Measurements from ENCODE around the gene SEMA4D.

Gene SEMA4D, protein sequence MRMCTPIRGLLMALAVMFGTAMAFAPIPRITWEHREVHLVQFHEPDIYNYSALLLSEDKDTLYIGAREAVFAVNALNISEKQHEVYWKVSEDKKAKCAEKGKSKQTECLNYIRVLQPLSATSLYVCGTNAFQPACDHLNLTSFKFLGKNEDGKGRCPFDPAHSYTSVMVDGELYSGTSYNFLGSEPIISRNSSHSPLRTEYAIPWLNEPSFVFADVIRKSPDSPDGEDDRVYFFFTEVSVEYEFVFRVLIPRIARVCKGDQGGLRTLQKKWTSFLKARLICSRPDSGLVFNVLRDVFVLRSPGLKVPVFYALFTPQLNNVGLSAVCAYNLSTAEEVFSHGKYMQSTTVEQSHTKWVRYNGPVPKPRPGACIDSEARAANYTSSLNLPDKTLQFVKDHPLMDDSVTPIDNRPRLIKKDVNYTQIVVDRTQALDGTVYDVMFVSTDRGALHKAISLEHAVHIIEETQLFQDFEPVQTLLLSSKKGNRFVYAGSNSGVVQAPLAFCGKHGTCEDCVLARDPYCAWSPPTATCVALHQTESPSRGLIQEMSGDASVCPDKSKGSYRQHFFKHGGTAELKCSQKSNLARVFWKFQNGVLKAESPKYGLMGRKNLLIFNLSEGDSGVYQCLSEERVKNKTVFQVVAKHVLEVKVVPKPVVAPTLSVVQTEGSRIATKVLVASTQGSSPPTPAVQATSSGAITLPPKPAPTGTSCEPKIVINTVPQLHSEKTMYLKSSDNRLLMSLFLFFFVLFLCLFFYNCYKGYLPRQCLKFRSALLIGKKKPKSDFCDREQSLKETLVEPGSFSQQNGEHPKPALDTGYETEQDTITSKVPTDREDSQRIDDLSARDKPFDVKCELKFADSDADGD

DNA sequence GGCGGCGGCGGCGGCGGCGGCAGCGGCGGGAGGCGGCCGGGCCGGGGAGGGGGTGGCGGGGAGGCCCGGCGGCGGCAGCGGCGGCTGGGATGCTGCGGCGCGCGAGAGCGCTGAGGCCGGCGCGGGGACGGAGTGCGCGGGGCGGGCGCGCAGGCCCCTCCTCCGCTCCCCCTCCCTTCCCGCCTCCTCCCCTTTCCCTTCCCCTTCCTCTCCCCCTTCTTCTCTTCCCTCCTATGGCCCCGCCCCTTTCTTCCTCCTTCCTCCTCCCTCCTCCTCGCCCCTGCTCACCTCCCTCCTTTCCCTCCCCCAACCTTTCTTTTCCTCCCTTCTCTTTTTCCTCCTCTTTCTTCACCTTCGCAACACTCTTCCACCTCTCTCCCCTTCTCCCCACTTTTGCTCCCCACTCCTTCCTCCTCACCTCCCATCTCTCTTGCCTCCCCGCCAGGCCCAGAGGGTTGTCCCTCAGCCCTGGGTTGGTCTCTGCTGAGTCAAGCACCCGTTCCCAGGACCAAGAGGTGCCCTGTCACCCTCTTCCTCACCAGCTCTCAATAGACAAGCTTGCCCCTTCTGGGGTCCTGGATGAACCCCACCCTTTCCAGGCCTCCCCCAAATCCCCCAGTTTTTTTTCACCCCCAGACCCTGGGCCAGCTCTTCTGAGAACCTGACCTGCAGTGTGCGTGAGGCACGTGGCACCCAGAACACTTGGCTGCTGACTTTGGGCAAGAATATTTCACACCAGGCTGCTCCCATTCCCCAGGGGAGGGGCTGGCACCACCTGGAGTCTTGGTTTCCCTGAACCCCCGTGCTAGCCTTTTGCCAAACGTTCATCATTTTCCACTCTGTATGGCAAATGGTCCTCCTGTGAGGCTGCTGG, at the start of gene SEMA4D:
TSS of gene SEMA4D (minus strand) at position 136 of the 874 bp plus-strand sequence. CDS start 92,657 bp downstream, outside the sequence.
- DNase-seq (peak; percentile 90), ATAC-seq (ENCODE audit: insufficient read depth, low read depth) (peak; percentile 32)
- Histone ChIP-seq H3K4me3 (ENCODE audit: low read depth in 1 of 2, low read length in 2 of 2) (peak within 1 kb of the TSS; percentile 85), H2AFZ (ENCODE audit: low read depth, low read length) (peak within 1 kb of the TSS; percentile 63), H3K4me1 (ENCODE audit: insufficient read depth, low read length) (peaks cover 90% of the 10 kb centered on the region), H3K27ac (ENCODE audit: low read length) (peak within 1 kb of the TSS; percentile 97), H3K9ac (ENCODE audit: low read depth, low read length) (peak within 1 kb of the TSS; percentile 88), H3K36me3 (ENCODE audit: insufficient read depth, low read length) (peaks cover 29% of the 10 kb centered on the region), H4K20me1 (ENCODE audit: insufficient read depth, low read length) (peaks cover 38% of the 10 kb centered on the region), H3K27me3 (ENCODE audit: insufficient read depth, low read length, poor library complexity) (no peaks in the 10 kb centered on the region), H3K79me2 (ENCODE audit: insufficient read depth, low read length) (peaks cover 51% of the 10 kb centered on the region), H3K9me3 (ENCODE audit: insufficient read depth, low read length, severe bottlenecking) (no peaks in the 10 kb centered on the region), H3K4me2 (ENCODE audit: insufficient read depth, low read length) (peak within 1 kb of the TSS; percentile 95)
- TF ChIP-seq, protein P1, sequence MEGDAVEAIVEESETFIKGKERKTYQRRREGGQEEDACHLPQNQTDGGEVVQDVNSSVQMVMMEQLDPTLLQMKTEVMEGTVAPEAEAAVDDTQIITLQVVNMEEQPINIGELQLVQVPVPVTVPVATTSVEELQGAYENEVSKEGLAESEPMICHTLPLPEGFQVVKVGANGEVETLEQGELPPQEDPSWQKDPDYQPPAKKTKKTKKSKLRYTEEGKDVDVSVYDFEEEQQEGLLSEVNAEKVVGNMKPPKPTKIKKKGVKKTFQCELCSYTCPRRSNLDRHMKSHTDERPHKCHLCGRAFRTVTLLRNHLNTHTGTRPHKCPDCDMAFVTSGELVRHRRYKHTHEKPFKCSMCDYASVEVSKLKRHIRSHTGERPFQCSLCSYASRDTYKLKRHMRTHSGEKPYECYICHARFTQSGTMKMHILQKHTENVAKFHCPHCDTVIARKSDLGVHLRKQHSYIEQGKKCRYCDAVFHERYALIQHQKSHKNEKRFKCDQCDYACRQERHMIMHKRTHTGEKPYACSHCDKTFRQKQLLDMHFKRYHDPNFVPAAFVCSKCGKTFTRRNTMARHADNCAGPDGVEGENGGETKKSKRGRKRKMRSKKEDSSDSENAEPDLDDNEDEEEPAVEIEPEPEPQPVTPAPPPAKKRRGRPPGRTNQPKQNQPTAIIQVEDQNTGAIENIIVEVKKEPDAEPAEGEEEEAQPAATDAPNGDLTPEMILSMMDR (IDR thresholded peaks at IDR 0.05; ENCODE audit: borderline replicate concordance, extremely low read depth, low read length, poor library complexity, severe bottlenecking), result no peak

DNA sequence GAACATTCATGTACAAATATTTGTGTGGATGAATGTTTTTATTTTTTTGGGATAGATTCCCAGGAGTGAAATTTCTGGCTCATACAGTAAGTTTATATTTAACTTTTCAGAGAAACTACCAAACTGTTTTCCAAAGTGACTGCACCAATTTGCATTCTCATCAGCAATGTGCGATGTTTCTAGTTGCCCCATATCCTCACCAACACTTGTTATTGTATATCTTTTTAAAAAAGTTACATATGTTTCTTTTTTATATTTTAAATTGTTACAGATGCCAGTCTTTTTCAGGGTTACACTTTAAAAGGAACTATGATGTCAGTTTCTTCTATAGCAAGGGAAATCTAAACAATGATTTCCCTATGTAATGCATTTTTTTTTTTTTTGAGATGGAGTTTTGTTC, 49.1 kb upstream of the SEMA4D start:
- peaks cover 33% of the 10 kb centered on the region for H3K4me1 ChIP-seq (ENCODE audit: insufficient read depth, low read length)
- H4K20me1 ChIP-seq (ENCODE audit: insufficient read depth, low read length), result no peaks in the 10 kb centered on the region
- H3K4me2 ChIP-seq (ENCODE audit: insufficient read depth, low read length), result no peak overlapping the region
- DNase-seq (no peak), ATAC-seq (ENCODE audit: insufficient read depth, low read depth) (no peak)
- H3K36me3 ChIP-seq (ENCODE audit: insufficient read depth, low read length), result no peaks in the 10 kb centered on the region
- H3K9me3 ChIP-seq (ENCODE audit: insufficient read depth, low read length, severe bottlenecking), result peaks cover 16% of the 10 kb centered on the region
- H3K9ac ChIP-seq (ENCODE audit: low read depth, low read length), result no peak overlapping the region
- TF ChIP-seq, protein P1 (IDR thresholded peaks at IDR 0.05; ENCODE audit: borderline replicate concordance, extremely low read depth, low read length, poor library complexity, severe bottlenecking), result no peak
- no peak for TF ChIP-seq EZH2 (IDR thresholded peaks at IDR 0.05; ENCODE audit: borderline replicate concordance, low read depth, low read length, severe bottlenecking)
- H2AFZ ChIP-seq (ENCODE audit: low read depth, low read length), result no peak overlapping the region
- H3K27ac ChIP-seq (ENCODE audit: low read length), result no peak overlapping the region
- H3K79me2 ChIP-seq (ENCODE audit: insufficient read depth, low read length), result 0 out of 2 replicates have a peak, but pooled peaks cover 6% of the 10 kb centered on the region
- H3K4me3 ChIP-seq (ENCODE audit: low read depth in 1 of 2, low read length in 2 of 2), result no peak overlapping the region
- H3K27me3 ChIP-seq (ENCODE audit: insufficient read depth, low read length, poor library complexity), result no peaks in the 10 kb centered on the region

DNA sequence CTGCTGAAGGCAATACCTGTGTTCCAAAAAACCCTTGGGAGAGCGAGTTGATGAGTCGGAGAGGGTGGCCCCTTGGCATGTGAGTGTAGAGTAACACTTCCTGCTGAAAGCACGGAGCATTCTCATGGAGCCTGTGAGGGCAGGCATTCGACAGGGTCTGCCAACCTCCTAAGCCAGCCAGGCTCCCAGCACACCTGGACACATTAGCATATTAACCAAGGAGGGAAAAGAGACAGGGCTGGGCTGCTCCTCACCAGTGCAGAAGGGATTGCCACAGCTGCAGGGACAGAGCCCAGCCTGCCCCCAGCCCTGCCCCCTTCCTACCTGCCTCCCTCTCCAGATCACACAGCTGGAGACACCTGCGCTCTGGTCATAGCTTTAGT, 46.4 kb upstream of the SEMA4D start:
- Histone ChIP-seq H2AFZ (ENCODE audit: low read depth, low read length) (no peak overlapping the region), H3K9ac (ENCODE audit: low read depth, low read length) (no peak overlapping the region), H3K4me2 (ENCODE audit: insufficient read depth, low read length) (no peak overlapping the region), H3K79me2 (ENCODE audit: insufficient read depth, low read length) (peaks cover 6% of the 10 kb centered on the region; the same call in 1 of the 2 replicates), H3K27ac (ENCODE audit: low read length) (peak overlapping the region; percentile 24; the same call in 1 of the 2 replicates), H3K4me1 (ENCODE audit: insufficient read depth, low read length) (peaks cover 29% of the 10 kb centered on the region), H3K36me3 (ENCODE audit: insufficient read depth, low read length) (no peaks in the 10 kb centered on the region), H4K20me1 (ENCODE audit: insufficient read depth, low read length) (no peaks in the 10 kb centered on the region), H3K27me3 (ENCODE audit: insufficient read depth, low read length, poor library complexity) (no peaks in the 10 kb centered on the region), H3K4me3 (ENCODE audit: low read depth in 1 of 2, low read length in 2 of 2) (no peak overlapping the region), H3K9me3 (ENCODE audit: insufficient read depth, low read length, severe bottlenecking) (peaks cover 16% of the 10 kb centered on the region)
- TF ChIP-seq, protein P1 (IDR thresholded peaks at IDR 0.05; ENCODE audit: borderline replicate concordance, extremely low read depth, low read length, poor library complexity, severe bottlenecking), result no peak
- no peak for TF ChIP-seq EZH2 (IDR thresholded peaks at IDR 0.05; ENCODE audit: borderline replicate concordance, low read depth, low read length, severe bottlenecking)
- ATAC-seq (ENCODE audit: insufficient read depth, low read depth), result no peak
- DNase-seq, result no peak
